OCI-LY7 (cell line): Measurements from ENCODE around the gene STAC3. TPM values are rescaled to one million over a fixed set of nuclear protein-coding genes. Genes with fewer than 3 reads are reported as not detected.

Experiments used
- BruUV-seq: library from RNA; stranded (reverse); fragments of 400-500 nt; replicated peaks from 2 replicates; lab custom pipeline; 2021; lab: Mats Ljungman, UMichigan
- CTCF ChIA-PET: fragments of 300-600 bp; sonication (Branson Sonifier 250); formaldehyde crosslinking; loops from one replicate; lab custom pipeline; 2022; ENCODE audit warnings: antibody characterized with exemption; ENCODE audit not compliant: unreplicated experiment; lab: Charles Lee
- POLR2A ChIA-PET: fragments of 300-600 bp; sonication (Branson Sonifier 250); formaldehyde crosslinking; loops from one replicate; lab custom pipeline; 2022; ENCODE audit warnings: antibody characterized with exemption; lab: Charles Lee
- DNase-seq: peaks from one replicate; pipeline ENCODE4 v3.0.0-alpha.2; 2015; ENCODE audit warnings: low spot score
- H2AFZ ChIP-seq: fragments of 200-600 bp; sonication (generic), shearing (Covaris generic); 2 replicates; pipeline ENCODE4 v1.6.1; 2014; ENCODE audit warnings: mild to moderate bottlenecking, antibody characterized with exemption, low read length, moderate library complexity
- H3K27ac ChIP-seq: fragments of 200-600 bp; sonication (generic); 2 replicates; pipeline ENCODE4 v1.5.1; 2014; ENCODE audit warnings: mixed run types, low read depth, mild to moderate bottlenecking, moderate library complexity, low read length, inconsistent platforms; ENCODE audit not compliant: poor library complexity, severe bottlenecking
- H3K36me3 ChIP-seq: fragments of 200-600 bp; sonication (generic); 2 replicates; pipeline ENCODE4 v1.6.1; 2014; ENCODE audit warnings: mild to moderate bottlenecking, antibody characterized with exemption, low read length, moderate library complexity, mixed read lengths; ENCODE audit not compliant: insufficient read depth
- H3K4me1 ChIP-seq: fragments of 200-600 bp; sonication (generic); 2 replicates; pipeline ENCODE4 v1.5.1; 2014; ENCODE audit warnings: mild to moderate bottlenecking, low read length; ENCODE audit not compliant: insufficient read depth, poor library complexity, severe bottlenecking
- H3K4me2 ChIP-seq: fragments of 200-600 bp; sonication (generic); 2 replicates; pipeline ENCODE4 v1.6.1; 2014; ENCODE audit warnings: mild to moderate bottlenecking, low read length
- H3K4me3 ChIP-seq: fragments of 200-600 bp; sonication (generic); 2 replicates; pipeline ENCODE4 v1.5.1; 2014; ENCODE audit warnings: mild to moderate bottlenecking, low read depth, low read length; ENCODE audit not compliant: poor library complexity, severe bottlenecking
- H3K79me2 ChIP-seq: fragments of 200-600 bp; sonication (generic); 2 replicates; pipeline ENCODE4 v1.6.1; 2016; ENCODE audit warnings: low read depth, mild to moderate bottlenecking, low read length, moderate library complexity, mixed read lengths; ENCODE audit not compliant: insufficient read depth
- H3K9me2 ChIP-seq: fragments of 200-600 bp; sonication (generic); 2 replicates; pipeline ENCODE4 v1.6.1; 2016; ENCODE audit warnings: mild to moderate bottlenecking, low read length, mixed read lengths; ENCODE audit not compliant: insufficient read depth
- H3K9me3 ChIP-seq: fragments of 200-600 bp; sonication (generic); 2 replicates; pipeline ENCODE4 v1.6.1; 2014; ENCODE audit warnings: mild to moderate bottlenecking, mixed run types, low read length, mixed read lengths
- H4K20me1 ChIP-seq: fragments of 200-600 bp; sonication (generic); 2 replicates; pipeline ENCODE4 v1.6.1; 2014; ENCODE audit warnings: mild to moderate bottlenecking, antibody characterized with exemption, low read length, moderate library complexity, mixed read lengths; ENCODE audit not compliant: insufficient read depth
- EZH2phosphoT487 ChIP-seq: fragments of 200-600 bp; sonication (generic); IDR thresholded peaks from 2 replicates; pipeline ENCODE4 v1.6.1; 2018; ENCODE audit warnings: low read depth, borderline replicate concordance, mild to moderate bottlenecking, mixed run types, antibody characterized with exemption, low read length, moderate library complexity, mixed read lengths
- intact Hi-C: fragments of 100-400 bp; cut with micrococcal nuclease; formaldehyde crosslinking; loops from one replicate; pipeline ENCODE4 v1.10.0; 2022; ENCODE audit not compliant: unreplicated experiment
- total RNA-seq, 2 experiments: library from RNA; depleted of rRNA in 1 of 2; stranded (reverse); fragments of >200 nt in 1 of 2; shearing (Covaris generic) in 1 of 2; gene quantifications; 2 replicates each; pipeline ENCODE4 v1.2.3, GENCODE V29; 2014 to 2022
- TF ChIP-seq, protein P1 (sequence below): fragments of 200-600 bp; sonication (generic); conservative IDR thresholded peaks from 2 replicates; pipeline ENCODE4 v1.5.1; 2014; ENCODE audit warnings: mild to moderate bottlenecking, antibody characterized with exemption, low read length, moderate library complexity, mixed read lengths

Gene STAC3
- total RNA-seq, 2 experiments from 2014 or later = 1.4 to 6.8 TPM

- Histone ChIP-seq H4K20me1 (no peaks in the 10 kb centered on the region), H3K4me1 (no peaks in the 10 kb centered on the region), H2AFZ (no peak overlapping the region), H3K4me3 (no peak overlapping the region), H3K4me2 (no peak overlapping the region), H3K9me3 (no peaks in the 10 kb centered on the region), H3K79me2 (no peaks in the 10 kb centered on the region), H3K9me2 (no peaks in the 10 kb centered on the region), H3K36me3 (no peaks in the 10 kb centered on the region), H3K27ac (no peak overlapping the region)
- no TSS peak for BruUV-seq
- intact Hi-C loops = no loop called here
- ChIA-PET CTCF (no interaction called here), POLR2A (no interaction called here)
- DNase-seq = no peak
- TF ChIP-seq EZH2phosphoT487 = no peak
- TF ChIP-seq, protein P1, sequence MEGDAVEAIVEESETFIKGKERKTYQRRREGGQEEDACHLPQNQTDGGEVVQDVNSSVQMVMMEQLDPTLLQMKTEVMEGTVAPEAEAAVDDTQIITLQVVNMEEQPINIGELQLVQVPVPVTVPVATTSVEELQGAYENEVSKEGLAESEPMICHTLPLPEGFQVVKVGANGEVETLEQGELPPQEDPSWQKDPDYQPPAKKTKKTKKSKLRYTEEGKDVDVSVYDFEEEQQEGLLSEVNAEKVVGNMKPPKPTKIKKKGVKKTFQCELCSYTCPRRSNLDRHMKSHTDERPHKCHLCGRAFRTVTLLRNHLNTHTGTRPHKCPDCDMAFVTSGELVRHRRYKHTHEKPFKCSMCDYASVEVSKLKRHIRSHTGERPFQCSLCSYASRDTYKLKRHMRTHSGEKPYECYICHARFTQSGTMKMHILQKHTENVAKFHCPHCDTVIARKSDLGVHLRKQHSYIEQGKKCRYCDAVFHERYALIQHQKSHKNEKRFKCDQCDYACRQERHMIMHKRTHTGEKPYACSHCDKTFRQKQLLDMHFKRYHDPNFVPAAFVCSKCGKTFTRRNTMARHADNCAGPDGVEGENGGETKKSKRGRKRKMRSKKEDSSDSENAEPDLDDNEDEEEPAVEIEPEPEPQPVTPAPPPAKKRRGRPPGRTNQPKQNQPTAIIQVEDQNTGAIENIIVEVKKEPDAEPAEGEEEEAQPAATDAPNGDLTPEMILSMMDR = no peak
These were observed 50.5 kb downstream of the STAC3 start for GRCh38 chr12:57200497-57200896.

GRCh38 chr12:57199191-57199590, 51.8 kb downstream of the STAC3 start:
- H3K79me2 ChIP-seq = no peaks in the 10 kb centered on the region
- H3K4me2 ChIP-seq = no peak overlapping the region
- intact Hi-C loops = no loop called here
- no peaks in the 10 kb centered on the region for H3K9me2 ChIP-seq
- H3K4me3 ChIP-seq = no peak overlapping the region
- BruUV-seq = no TSS peak
- H2AFZ ChIP-seq = no peak overlapping the region
- H4K20me1 ChIP-seq = no peaks in the 10 kb centered on the region
- no peaks in the 10 kb centered on the region for H3K4me1 ChIP-seq
- ChIA-PET POLR2A (no interaction called here), CTCF (no interaction called here)
- H3K27ac ChIP-seq = no peak overlapping the region
- DNase-seq = no peak
- H3K36me3 ChIP-seq = no peaks in the 10 kb centered on the region
- H3K9me3 ChIP-seq = no peaks in the 10 kb centered on the region
- TF ChIP-seq, protein P1 = no peak
- TF ChIP-seq EZH2phosphoT487 = no peak

DNA sequence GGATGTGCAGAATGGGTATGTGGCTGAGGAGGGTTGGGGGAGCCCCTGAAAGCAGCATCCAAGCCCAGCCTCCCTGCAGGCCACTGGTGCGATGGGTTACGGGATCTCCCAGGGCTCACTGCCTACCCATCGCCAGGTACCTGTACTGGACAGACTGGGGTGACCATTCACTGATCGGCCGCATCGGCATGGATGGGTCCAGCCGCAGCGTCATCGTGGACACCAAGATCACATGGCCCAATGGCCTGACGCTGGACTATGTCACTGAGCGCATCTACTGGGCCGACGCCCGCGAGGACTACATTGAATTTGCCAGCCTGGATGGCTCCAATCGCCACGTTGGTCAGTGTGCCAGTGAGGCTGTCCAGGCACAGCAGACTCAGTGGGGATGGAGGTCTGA, 52.7 kb downstream of the STAC3 start:
- POLR2A ChIA-PET = no interaction called here
- BruUV-seq = no TSS peak
- H3K4me1 ChIP-seq = no peaks in the 10 kb centered on the region

More for the DNA sequence above, 52.7 kb downstream of the STAC3 start:
- Histone ChIP-seq H2AFZ (no peak overlapping the region), H3K9me3 (no peaks in the 10 kb centered on the region), H3K79me2 (no peaks in the 10 kb centered on the region), H3K36me3 (no peaks in the 10 kb centered on the region), H3K9me2 (no peaks in the 10 kb centered on the region), H3K4me3 (no peak overlapping the region), H3K4me2 (no peak overlapping the region), H3K27ac (no peak overlapping the region), H4K20me1 (no peaks in the 10 kb centered on the region)
- no peak for DNase-seq
- intact Hi-C loops = no loop called here
- no peak for TF ChIP-seq EZH2phosphoT487
- TF ChIP-seq, protein P1 = no peak
- CTCF ChIA-PET = interaction anchor here (0.5 kb wide), 1 partner anchor 263 kb away, joined by 4 read pairs; no protein-coding TSS in a partner anchor
